ENCODE measurements around the gene CCNI2.

DNA sequence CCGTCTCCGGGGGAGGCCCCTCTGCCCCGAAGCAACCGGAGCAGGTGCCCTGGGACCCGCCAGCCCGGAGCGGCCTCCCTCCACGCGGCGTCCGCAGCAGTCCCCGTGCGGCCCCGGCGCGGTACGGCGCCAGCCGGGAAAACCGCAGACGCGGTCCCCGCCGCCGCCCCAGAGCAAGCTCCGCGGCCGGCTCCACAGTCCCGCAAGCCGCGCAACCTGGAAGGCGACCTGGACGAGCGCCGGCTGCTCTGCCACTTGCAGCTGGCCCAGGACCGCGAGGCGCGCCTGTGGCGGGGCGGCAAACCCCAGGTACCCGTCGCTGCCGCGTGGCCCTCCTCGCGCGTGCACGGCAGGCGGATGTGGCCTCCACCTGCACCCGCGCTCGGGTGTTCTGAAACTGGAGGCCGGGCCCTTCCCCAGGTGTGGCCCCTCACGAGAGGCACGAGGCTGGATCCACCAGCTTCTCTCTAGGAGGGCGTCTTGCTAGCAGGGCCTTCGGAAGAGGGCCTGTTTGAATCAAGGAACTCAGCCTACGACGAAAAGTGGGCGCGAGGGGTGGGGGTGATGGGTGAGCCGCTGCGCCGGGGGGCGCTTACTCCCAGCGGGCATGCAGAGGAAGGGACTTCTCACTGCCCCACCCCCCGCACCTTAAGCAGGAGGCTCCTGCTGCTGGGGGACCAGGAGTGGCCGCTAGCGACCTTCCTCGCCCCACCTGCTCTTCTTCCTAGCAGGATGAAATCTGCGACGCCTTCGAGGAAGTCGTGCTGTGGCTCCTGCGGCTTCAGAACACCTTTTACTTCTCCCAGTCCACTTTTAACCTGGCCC, 602 bp downstream of the CCNI2 start:
- TF ChIP-seq, protein P1, sequence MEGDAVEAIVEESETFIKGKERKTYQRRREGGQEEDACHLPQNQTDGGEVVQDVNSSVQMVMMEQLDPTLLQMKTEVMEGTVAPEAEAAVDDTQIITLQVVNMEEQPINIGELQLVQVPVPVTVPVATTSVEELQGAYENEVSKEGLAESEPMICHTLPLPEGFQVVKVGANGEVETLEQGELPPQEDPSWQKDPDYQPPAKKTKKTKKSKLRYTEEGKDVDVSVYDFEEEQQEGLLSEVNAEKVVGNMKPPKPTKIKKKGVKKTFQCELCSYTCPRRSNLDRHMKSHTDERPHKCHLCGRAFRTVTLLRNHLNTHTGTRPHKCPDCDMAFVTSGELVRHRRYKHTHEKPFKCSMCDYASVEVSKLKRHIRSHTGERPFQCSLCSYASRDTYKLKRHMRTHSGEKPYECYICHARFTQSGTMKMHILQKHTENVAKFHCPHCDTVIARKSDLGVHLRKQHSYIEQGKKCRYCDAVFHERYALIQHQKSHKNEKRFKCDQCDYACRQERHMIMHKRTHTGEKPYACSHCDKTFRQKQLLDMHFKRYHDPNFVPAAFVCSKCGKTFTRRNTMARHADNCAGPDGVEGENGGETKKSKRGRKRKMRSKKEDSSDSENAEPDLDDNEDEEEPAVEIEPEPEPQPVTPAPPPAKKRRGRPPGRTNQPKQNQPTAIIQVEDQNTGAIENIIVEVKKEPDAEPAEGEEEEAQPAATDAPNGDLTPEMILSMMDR (optimal IDR thresholded peaks at IDR 0.05 in 1 of 3, IDR thresholded peaks at IDR 0.05 in 1 of 3, conservative IDR thresholded peaks at IDR 0.05 in 1 of 3; ENCODE audit: extremely low read depth in 1 of 3, insufficient read depth in 2 of 3, low read length in 3 of 3): no peak
- no peak for TF ChIP-seq EZH2 (IDR thresholded peaks at IDR 0.05; ENCODE audit: low read length)

Measured in keratinocyte (primary cell).